Omental fat pad (tissue), 4 donors: ENCODE results near the gene VAPA. TPM values are rescaled to one million over a fixed set of nuclear protein-coding genes. Genes with fewer than 3 reads are reported as not detected.

Experiments used
- ATAC-seq: fragments of 150-250 bp; one replicate; pipeline ENCODE4 v1.9.1; 2016; ENCODE audit warnings: mild to moderate bottlenecking, moderate library complexity; ENCODE audit not compliant: low FRiP score
- DNase-seq: peaks from one replicate; pipeline ENCODE4 v3.0.0-alpha.2; 2019; ENCODE audit warnings: low spot score
- CTCF ChIP-seq, 3 donors: fragments of 450-650 bp; IDR thresholded peaks; one replicate each; pipeline ENCODE4 v1.5.1; 2016 to 2017; ENCODE audit warnings: antibody characterized with exemption in 3 of 3, mild to moderate bottlenecking in 3 of 3, moderate library complexity in 2 of 3
- total RNA-seq, 4 donors: library from RNA; depleted of rRNA; stranded (reverse); fragments of >200 nt; gene quantifications; one replicate each; pipeline ENCODE4 v1.1.0, GENCODE V29; 2016

The VAPA gene
- total RNA-seq, 4 donors from 2014 or later: 173 to 345 (median 246) TPM

DNA sequence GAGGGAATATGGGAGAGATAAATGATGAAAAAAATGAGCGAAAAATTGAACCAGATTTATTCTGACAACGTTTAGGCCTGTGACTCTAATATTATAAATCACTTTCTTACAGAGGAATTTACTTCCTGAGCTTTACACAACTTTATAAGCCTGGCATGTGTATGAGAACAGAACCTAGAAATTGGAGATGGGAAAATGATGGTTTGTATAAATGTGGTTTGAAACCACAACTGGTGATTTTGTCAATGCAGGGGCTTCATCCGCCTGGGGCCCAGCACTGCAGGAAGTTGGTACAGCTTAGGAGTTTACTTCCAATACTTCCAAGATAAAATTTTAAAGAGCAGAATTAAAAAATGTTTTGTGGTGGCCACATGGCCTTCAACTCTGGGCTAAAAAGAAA, 82.3 kb downstream of the VAPA start:
- DNase-seq (no peak), ATAC-seq (no peak)
- TF ChIP-seq CTCF (IDR thresholded peaks at IDR 0.05): no peak

- TF ChIP-seq CTCF (IDR thresholded peaks at IDR 0.05): no peak
- no peak for DNase-seq
- ATAC-seq: no peak
Measured at GRCh38 chr18:9997711-9998110, 83.9 kb downstream of the VAPA start.

- TF ChIP-seq CTCF (IDR thresholded peaks at IDR 0.05): no peak
- DNase-seq (no peak), ATAC-seq (no peak)
Measured at GRCh38 chr18:9998330-9998729, 84.5 kb downstream of the VAPA start.

DNA sequence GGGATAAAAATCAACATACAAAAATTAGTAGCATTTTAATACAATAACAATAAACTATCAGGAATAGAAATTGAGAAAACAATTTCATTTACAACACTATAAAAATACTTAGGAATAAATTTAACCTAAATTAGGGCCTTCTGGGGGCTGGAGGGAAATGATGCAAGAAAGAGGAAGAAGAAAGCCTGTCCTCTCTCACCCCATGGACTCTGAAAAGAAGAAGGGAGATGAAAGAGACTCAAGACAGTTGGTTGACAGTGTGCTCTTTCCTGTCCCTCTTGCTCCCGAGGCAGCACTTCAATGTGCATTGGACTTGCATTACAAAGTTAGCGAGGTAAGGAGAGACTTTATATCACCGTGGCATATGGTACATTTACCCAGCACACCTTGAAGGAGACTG, 88.5 kb downstream of the VAPA start:
- ATAC-seq (no peak), DNase-seq (no peak)
- no peak for TF ChIP-seq CTCF (IDR thresholded peaks at IDR 0.05)

GRCh38 chr18:10003281-10003680, 89.5 kb downstream of the VAPA start:
- TF ChIP-seq CTCF (IDR thresholded peaks at IDR 0.05): no peak
- ATAC-seq: no peak
- no peak for DNase-seq

GRCh38 chr18:10003866-10004265, 90.0 kb downstream of the VAPA start:
- no peak for ATAC-seq
- no peak for TF ChIP-seq CTCF (IDR thresholded peaks at IDR 0.05)

GRCh38 chr18:10006311-10006893, 92.6 kb downstream of the VAPA start:
- no peak for ATAC-seq
- no peak for DNase-seq
- no peak for TF ChIP-seq CTCF (IDR thresholded peaks at IDR 0.05)

More at GRCh38 chr18:10003866-10004265, 90.0 kb downstream of the VAPA start:
- DNase-seq: no peak
